ENCODE data around the gene TMEM94. TPM values are rescaled to one million over a fixed set of nuclear protein-coding genes. Genes with fewer than 3 reads are reported as not detected.

The TMEM94 gene
- total RNA-seq, 3 donors from 2014 or later = 73.5 to 114 (median 108) TPM

- peak in 2 of 3 donors; percentile 63 to 65 for DNase-seq
- no peaks in the 10 kb centered on the region for H3K9me3 ChIP-seq
- ATAC-seq = peak; percentile 56
- intact Hi-C loops (cut with DNase I, micrococcal nuclease) = no loop called here
- TF ChIP-seq CTCF (IDR thresholded peaks at IDR 0.05) = no peak
- H3K36me3 ChIP-seq (ENCODE audit: low read depth) = no peaks in the 10 kb centered on the region
- peaks cover 68% of the 10 kb centered on the region for H3K4me1 ChIP-seq (ENCODE audit: low read depth)
- no peak overlapping the region for H3K4me3 ChIP-seq
Measured at GRCh38 chr17:75542728-75543336, 86.4 kb downstream of the TMEM94 start.

DNA sequence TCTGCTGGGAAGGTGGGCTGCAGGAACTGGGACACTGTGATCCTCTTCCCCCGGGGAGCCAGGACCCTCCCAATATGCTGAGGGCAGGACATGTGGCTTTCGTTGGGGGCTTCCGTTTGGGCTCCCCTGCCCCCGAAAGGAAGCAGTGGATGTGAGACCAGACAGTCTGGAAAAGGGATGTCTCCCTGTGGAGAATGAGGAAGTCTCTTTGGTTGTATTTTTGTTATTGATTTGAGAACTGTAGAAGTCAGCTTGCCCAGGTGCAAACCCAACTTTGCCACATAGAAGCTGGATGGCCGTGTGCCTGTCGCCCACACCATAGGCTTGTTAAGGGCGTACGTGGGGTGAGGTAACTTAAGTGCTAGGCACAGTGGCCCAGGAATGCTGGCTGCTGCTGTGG is 87.8 kb downstream of the TMEM94 start:
- Histone ChIP-seq H3K36me3 (ENCODE audit: low read depth) (no peaks in the 10 kb centered on the region), H3K9me3 (no peaks in the 10 kb centered on the region), H3K4me3 (no peak overlapping the region), H3K4me1 (ENCODE audit: low read depth) (peaks cover 69% of the 10 kb centered on the region)
- DNase-seq (no peak), ATAC-seq (no peak)
- intact Hi-C loops (cut with DNase I, micrococcal nuclease) = no loop called here
- no peak for TF ChIP-seq CTCF (IDR thresholded peaks at IDR 0.05)

DNA sequence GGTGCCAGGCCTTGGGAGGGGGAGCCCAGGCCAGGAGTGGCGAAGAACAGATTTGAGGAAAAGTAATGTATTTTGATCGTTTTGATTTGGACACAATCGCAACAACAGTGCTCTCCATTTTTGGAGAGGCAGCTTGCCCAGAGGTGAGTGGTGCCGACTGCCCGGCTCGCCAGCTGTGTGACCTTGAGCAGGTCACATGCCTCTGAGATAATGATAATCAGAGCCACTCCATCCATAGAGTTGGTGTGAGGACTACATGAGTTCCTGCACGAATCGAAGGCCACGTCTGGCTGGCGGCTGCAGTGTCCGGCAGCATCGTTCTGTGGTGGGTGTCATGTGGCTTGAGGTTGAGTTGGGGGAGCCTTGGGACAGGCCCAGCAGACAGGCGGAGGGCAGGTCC is 89.7 kb downstream of the TMEM94 start:
- intact Hi-C loops (cut with DNase I, micrococcal nuclease) = no loop called here
- Histone ChIP-seq H3K4me1 (ENCODE audit: low read depth) (peaks cover 63% of the 10 kb centered on the region), H3K36me3 (ENCODE audit: low read depth) (no peaks in the 10 kb centered on the region), H3K4me3 (no peak overlapping the region), H3K9me3 (no peaks in the 10 kb centered on the region)
- DNase-seq (no peak), ATAC-seq (no peak)
- TF ChIP-seq CTCF (IDR thresholded peaks at IDR 0.05) = no peak

- no peak for ATAC-seq
- intact Hi-C loops (cut with DNase I, micrococcal nuclease) = no loop called here
- no peaks in the 10 kb centered on the region for H3K36me3 ChIP-seq (ENCODE audit: low read depth)
- no peak overlapping the region for H3K4me3 ChIP-seq
- peaks cover 56% of the 10 kb centered on the region for H3K4me1 ChIP-seq (ENCODE audit: low read depth)
- TF ChIP-seq CTCF (IDR thresholded peaks at IDR 0.05) = no peak
- H3K9me3 ChIP-seq = no peaks in the 10 kb centered on the region
- no peak for DNase-seq
Measured at GRCh38 chr17:75547091-75547490, 90.7 kb downstream of the TMEM94 start.

DNA sequence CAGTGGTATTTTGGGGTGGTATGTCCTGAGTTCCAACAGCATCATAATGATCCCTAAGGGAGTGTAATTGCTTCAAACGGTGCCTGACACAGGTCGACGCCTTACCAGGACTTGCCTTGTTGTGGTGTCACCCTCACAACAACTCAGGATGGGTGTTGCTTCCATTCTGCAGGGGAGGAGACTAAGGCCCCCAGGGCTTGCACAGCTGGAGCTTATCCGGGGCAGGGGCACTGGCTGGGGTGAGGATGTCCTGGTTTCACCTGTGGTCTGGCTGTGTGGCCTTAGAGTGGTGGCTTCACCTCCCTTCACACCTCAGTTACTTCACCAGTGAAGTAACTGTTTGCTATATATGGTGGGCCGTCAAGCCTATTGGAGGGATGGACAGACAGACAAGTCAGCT is 92.4 kb downstream of the TMEM94 start:
- peak in 2 of 3 donors; percentile 45 to 61 for DNase-seq
- H3K4me1 ChIP-seq (ENCODE audit: low read depth) = peaks cover 48% of the 10 kb centered on the region
- H3K4me3 ChIP-seq = no peak overlapping the region
- H3K36me3 ChIP-seq (ENCODE audit: low read depth) = no peaks in the 10 kb centered on the region
- peak; percentile 1 for ATAC-seq
- TF ChIP-seq CTCF (IDR thresholded peaks at IDR 0.05) = no peak
- H3K9me3 ChIP-seq = no peaks in the 10 kb centered on the region
- intact Hi-C loops (cut with DNase I, micrococcal nuclease) = no loop called here

Small RNA genes lying within 50 kb of the gene (microRNA-seq; reads per million reads assigned to microRNA genes)
- gene MIR6785 = not detected

Other genes starting within 250 kb of the TMEM94 start
- gene GGA3, start 195.0 kb upstream of the TMEM94 start, total RNA-seq = 10 to 100 TPM; 45.3 to 54.8 (median 49.3) TPM
- gene MRPS7, start 194.8 kb upstream of the TMEM94 start, total RNA-seq = 10 to 100 TPM; 46.4 to 64.8 (median 59.5) TPM
- gene MIF4GD, start 185.4 kb upstream of the TMEM94 start, total RNA-seq = 10 to 100 TPM; 17.3 to 21.4 (median 19.1) TPM
- 10 to 100 TPM; 15.5 to 20.0 (median 15.6) TPM for gene SLC25A19, start 167.2 kb upstream of the TMEM94 start, total RNA-seq
- gene GRB2, start 51.0 kb upstream of the TMEM94 start, total RNA-seq = 100 to 1,000 TPM in 2 of 3 donors, 10 to 100 TPM in 1; 97.8 to 116 (median 102) TPM
- gene CASKIN2, start 58.9 kb downstream of the TMEM94 start, total RNA-seq = 10 to 100 TPM; 27.8 to 44.5 (median 33.8) TPM
- 10 to 100 TPM; 26.3 to 38.0 (median 28.7) TPM for gene TSEN54, start 59.9 kb downstream of the TMEM94 start, total RNA-seq
- gene LLGL2, start 69.1 kb downstream of the TMEM94 start, total RNA-seq = 100 to 1,000 TPM; 269 to 590 (median 405) TPM
- 1,000 to 10,000 TPM in 1 of 3 donors, 100 to 1,000 TPM in 2; 591 to 1,071 (median 660) TPM for gene MYO15B, start 131.2 kb downstream of the TMEM94 start, total RNA-seq
- gene SMIM5, start 176.8 kb downstream of the TMEM94 start, total RNA-seq = 10 to 100 TPM; 20.7 to 41.6 (median 27.5) TPM
- gene RECQL5, start 210.5 kb downstream of the TMEM94 start, total RNA-seq = 10 to 100 TPM; 29.3 to 41.9 (median 30.1) TPM
- gene SAP30BP, start 210.7 kb downstream of the TMEM94 start, total RNA-seq = 10 to 100 TPM; 76.5 to 83.8 (median 76.9) TPM